Esophagus muscularis mucosa (tissue), 3 donors: ENCODE results near the gene PCNX1.

ENCODE experiments used
- CTCF ChIP-seq, 3 experiments: fragments of 200-600 bp in 2 of 3; fragments of 450-650 bp in 1 of 3; sonication (generic) in 2 of 3; IDR thresholded peaks; one replicate each; pipeline ENCODE4 v1.5.1; 2017 to 2019; ENCODE audit warnings: antibody characterized with exemption in 3 of 3, mild to moderate bottlenecking in 2 of 3, moderate library complexity in 1 of 3
- POLR2AphosphoS5 ChIP-seq, 2 donors: sonication (generic); formaldehyde crosslinking; IDR thresholded peaks; one replicate each; pipeline ENCODE4 v1.6.1; 2017; ENCODE audit warnings: antibody characterized with exemption in 2 of 2

GRCh38 chr14:70898111-70898745, 9.0 kb upstream of the PCNX1 start:
- TF ChIP-seq CTCF (IDR thresholded peaks at IDR 0.05) (no peak), POLR2AphosphoS5 (IDR thresholded peaks at IDR 0.05) (no peak)
